OCI-LY7 (cell line): ENCODE results near the gene EPHB3. TPM values are rescaled to one million over a fixed set of nuclear protein-coding genes. Genes with fewer than 3 reads are reported as not detected.

Experiments used
- BruUV-seq: library from RNA; stranded (reverse); fragments of 400-500 nt; replicated peaks from 2 replicates; lab custom pipeline; 2021; lab: Mats Ljungman, UMichigan
- CTCF ChIA-PET: fragments of 300-600 bp; sonication (Branson Sonifier 250); formaldehyde crosslinking; loops from one replicate; lab custom pipeline; 2022; ENCODE audit warnings: antibody characterized with exemption; ENCODE audit not compliant: unreplicated experiment; lab: Charles Lee
- POLR2A ChIA-PET: fragments of 300-600 bp; sonication (Branson Sonifier 250); formaldehyde crosslinking; loops from one replicate; lab custom pipeline; 2022; ENCODE audit warnings: antibody characterized with exemption; lab: Charles Lee
- DNase-seq: peaks from one replicate; pipeline ENCODE4 v3.0.0-alpha.2; 2015; ENCODE audit warnings: low spot score
- H2AFZ ChIP-seq: fragments of 200-600 bp; sonication (generic), shearing (Covaris generic); 2 replicates; pipeline ENCODE4 v1.6.1; 2014; ENCODE audit warnings: mild to moderate bottlenecking, antibody characterized with exemption, low read length, moderate library complexity
- H3K27ac ChIP-seq: fragments of 200-600 bp; sonication (generic); 2 replicates; pipeline ENCODE4 v1.5.1; 2014; ENCODE audit warnings: mixed run types, low read depth, mild to moderate bottlenecking, moderate library complexity, low read length, inconsistent platforms; ENCODE audit not compliant: poor library complexity, severe bottlenecking
- H3K36me3 ChIP-seq: fragments of 200-600 bp; sonication (generic); 2 replicates; pipeline ENCODE4 v1.6.1; 2014; ENCODE audit warnings: mild to moderate bottlenecking, antibody characterized with exemption, low read length, moderate library complexity, mixed read lengths; ENCODE audit not compliant: insufficient read depth
- H3K4me1 ChIP-seq: fragments of 200-600 bp; sonication (generic); 2 replicates; pipeline ENCODE4 v1.5.1; 2014; ENCODE audit warnings: mild to moderate bottlenecking, low read length; ENCODE audit not compliant: insufficient read depth, poor library complexity, severe bottlenecking
- H3K4me2 ChIP-seq: fragments of 200-600 bp; sonication (generic); 2 replicates; pipeline ENCODE4 v1.6.1; 2014; ENCODE audit warnings: mild to moderate bottlenecking, low read length
- H3K4me3 ChIP-seq: fragments of 200-600 bp; sonication (generic); 2 replicates; pipeline ENCODE4 v1.5.1; 2014; ENCODE audit warnings: mild to moderate bottlenecking, low read depth, low read length; ENCODE audit not compliant: poor library complexity, severe bottlenecking
- H3K79me2 ChIP-seq: fragments of 200-600 bp; sonication (generic); 2 replicates; pipeline ENCODE4 v1.6.1; 2016; ENCODE audit warnings: low read depth, mild to moderate bottlenecking, low read length, moderate library complexity, mixed read lengths; ENCODE audit not compliant: insufficient read depth
- H3K9me2 ChIP-seq: fragments of 200-600 bp; sonication (generic); 2 replicates; pipeline ENCODE4 v1.6.1; 2016; ENCODE audit warnings: mild to moderate bottlenecking, low read length, mixed read lengths; ENCODE audit not compliant: insufficient read depth
- H3K9me3 ChIP-seq: fragments of 200-600 bp; sonication (generic); 2 replicates; pipeline ENCODE4 v1.6.1; 2014; ENCODE audit warnings: mild to moderate bottlenecking, mixed run types, low read length, mixed read lengths
- H4K20me1 ChIP-seq: fragments of 200-600 bp; sonication (generic); 2 replicates; pipeline ENCODE4 v1.6.1; 2014; ENCODE audit warnings: mild to moderate bottlenecking, antibody characterized with exemption, low read length, moderate library complexity, mixed read lengths; ENCODE audit not compliant: insufficient read depth
- EZH2phosphoT487 ChIP-seq: fragments of 200-600 bp; sonication (generic); IDR thresholded peaks from 2 replicates; pipeline ENCODE4 v1.6.1; 2018; ENCODE audit warnings: low read depth, borderline replicate concordance, mild to moderate bottlenecking, mixed run types, antibody characterized with exemption, low read length, moderate library complexity, mixed read lengths
- intact Hi-C: fragments of 100-400 bp; cut with micrococcal nuclease; formaldehyde crosslinking; loops from one replicate; pipeline ENCODE4 v1.10.0; 2022; ENCODE audit not compliant: unreplicated experiment
- total RNA-seq, 2 experiments: library from RNA; depleted of rRNA in 1 of 2; stranded (reverse); fragments of >200 nt in 1 of 2; shearing (Covaris generic) in 1 of 2; gene quantifications; 2 replicates each; pipeline ENCODE4 v1.2.3, GENCODE V29; 2014 to 2022
- TF ChIP-seq, protein P1 (sequence below): fragments of 200-600 bp; sonication (generic); conservative IDR thresholded peaks from 2 replicates; pipeline ENCODE4 v1.5.1; 2014; ENCODE audit warnings: mild to moderate bottlenecking, antibody characterized with exemption, low read length, moderate library complexity, mixed read lengths

The EPHB3 gene
- total RNA-seq, 2 experiments from 2014 or later, result not detected

DNA sequence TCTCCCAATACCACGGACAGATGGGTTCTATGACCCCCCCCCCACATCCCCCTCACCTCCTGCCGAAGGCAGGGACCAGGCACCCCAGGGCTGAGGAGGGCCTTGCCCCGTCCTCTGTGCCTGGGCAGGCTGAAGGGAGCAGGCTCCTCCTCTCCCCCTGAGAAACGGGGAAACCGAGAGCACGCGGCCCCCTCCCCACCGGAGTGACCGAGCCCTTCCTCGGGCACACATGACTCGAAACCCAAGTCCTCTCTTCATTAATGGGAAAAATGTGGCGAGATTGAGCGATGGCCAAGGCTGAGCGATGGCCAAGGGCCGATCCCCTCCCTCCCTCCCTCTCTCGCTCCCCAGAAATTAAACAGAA lies 7.0 kb downstream of the EPHB3 start:
- Histone ChIP-seq H3K4me3 (no peak overlapping the region), H3K4me1 (no peaks in the 10 kb centered on the region), H3K36me3 (no peaks in the 10 kb centered on the region), H3K79me2 (no peaks in the 10 kb centered on the region), H2AFZ (no peak overlapping the region), H3K4me2 (no peak overlapping the region), H3K9me2 (no peaks in the 10 kb centered on the region), H3K9me3 (no peaks in the 10 kb centered on the region), H3K27ac (no peak overlapping the region), H4K20me1 (no peaks in the 10 kb centered on the region)
- BruUV-seq, result no TSS peak
- intact Hi-C loops, result no loop called here
- DNase-seq, result no peak
- POLR2A ChIA-PET, result no interaction called here
- CTCF ChIA-PET, result no interaction called here
- TF ChIP-seq, protein P1, sequence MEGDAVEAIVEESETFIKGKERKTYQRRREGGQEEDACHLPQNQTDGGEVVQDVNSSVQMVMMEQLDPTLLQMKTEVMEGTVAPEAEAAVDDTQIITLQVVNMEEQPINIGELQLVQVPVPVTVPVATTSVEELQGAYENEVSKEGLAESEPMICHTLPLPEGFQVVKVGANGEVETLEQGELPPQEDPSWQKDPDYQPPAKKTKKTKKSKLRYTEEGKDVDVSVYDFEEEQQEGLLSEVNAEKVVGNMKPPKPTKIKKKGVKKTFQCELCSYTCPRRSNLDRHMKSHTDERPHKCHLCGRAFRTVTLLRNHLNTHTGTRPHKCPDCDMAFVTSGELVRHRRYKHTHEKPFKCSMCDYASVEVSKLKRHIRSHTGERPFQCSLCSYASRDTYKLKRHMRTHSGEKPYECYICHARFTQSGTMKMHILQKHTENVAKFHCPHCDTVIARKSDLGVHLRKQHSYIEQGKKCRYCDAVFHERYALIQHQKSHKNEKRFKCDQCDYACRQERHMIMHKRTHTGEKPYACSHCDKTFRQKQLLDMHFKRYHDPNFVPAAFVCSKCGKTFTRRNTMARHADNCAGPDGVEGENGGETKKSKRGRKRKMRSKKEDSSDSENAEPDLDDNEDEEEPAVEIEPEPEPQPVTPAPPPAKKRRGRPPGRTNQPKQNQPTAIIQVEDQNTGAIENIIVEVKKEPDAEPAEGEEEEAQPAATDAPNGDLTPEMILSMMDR, result no peak
- TF ChIP-seq EZH2phosphoT487, result no peak

GRCh38 chr3:184568924-184569829 lies 7.6 kb downstream of the EPHB3 start:
- H3K9me3 ChIP-seq, result no peaks in the 10 kb centered on the region
- BruUV-seq, result no TSS peak

More at GRCh38 chr3:184568924-184569829, 7.6 kb downstream of the EPHB3 start:
- intact Hi-C loops, result no loop called here
- H4K20me1 ChIP-seq, result no peaks in the 10 kb centered on the region
- ChIA-PET POLR2A (no interaction called here), CTCF (no interaction called here)
- no peaks in the 10 kb centered on the region for H3K36me3 ChIP-seq
- no peak overlapping the region for H3K27ac ChIP-seq
- DNase-seq, result no peak
- no peaks in the 10 kb centered on the region for H3K4me1 ChIP-seq
- no peak overlapping the region for H2AFZ ChIP-seq
- no peak overlapping the region for H3K4me2 ChIP-seq
- H3K9me2 ChIP-seq, result no peaks in the 10 kb centered on the region
- H3K79me2 ChIP-seq, result no peaks in the 10 kb centered on the region
- H3K4me3 ChIP-seq, result no peak overlapping the region
- TF ChIP-seq EZH2phosphoT487, result no peak
- TF ChIP-seq, protein P1, result no peak
